ENCODE data around the gene SENP2.

DNA sequence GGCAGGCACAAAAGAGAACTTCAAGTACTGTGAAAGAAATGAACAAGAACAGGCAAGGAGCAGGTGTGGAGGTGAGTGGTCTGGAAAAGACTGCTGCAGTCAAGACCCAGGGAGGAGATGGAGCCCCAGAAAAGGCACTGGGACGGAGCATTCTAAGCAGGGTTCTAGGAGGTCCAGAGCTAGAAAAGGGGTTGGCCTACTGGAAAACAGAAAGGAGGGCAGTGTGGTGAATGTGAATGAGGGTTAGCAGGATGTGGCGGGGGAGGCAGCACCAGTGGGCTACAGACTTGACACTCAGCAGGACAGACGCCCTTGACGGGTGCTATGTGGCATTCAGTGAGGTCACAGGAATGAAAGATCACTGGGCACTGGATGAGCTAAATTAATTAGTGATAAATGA, 75.7 kb downstream of the SENP2 start:
- TF ChIP-seq, protein P1, sequence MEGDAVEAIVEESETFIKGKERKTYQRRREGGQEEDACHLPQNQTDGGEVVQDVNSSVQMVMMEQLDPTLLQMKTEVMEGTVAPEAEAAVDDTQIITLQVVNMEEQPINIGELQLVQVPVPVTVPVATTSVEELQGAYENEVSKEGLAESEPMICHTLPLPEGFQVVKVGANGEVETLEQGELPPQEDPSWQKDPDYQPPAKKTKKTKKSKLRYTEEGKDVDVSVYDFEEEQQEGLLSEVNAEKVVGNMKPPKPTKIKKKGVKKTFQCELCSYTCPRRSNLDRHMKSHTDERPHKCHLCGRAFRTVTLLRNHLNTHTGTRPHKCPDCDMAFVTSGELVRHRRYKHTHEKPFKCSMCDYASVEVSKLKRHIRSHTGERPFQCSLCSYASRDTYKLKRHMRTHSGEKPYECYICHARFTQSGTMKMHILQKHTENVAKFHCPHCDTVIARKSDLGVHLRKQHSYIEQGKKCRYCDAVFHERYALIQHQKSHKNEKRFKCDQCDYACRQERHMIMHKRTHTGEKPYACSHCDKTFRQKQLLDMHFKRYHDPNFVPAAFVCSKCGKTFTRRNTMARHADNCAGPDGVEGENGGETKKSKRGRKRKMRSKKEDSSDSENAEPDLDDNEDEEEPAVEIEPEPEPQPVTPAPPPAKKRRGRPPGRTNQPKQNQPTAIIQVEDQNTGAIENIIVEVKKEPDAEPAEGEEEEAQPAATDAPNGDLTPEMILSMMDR (IDR thresholded peaks at IDR 0.05), result no peak
- TF ChIP-seq POLR2AphosphoS5 (IDR thresholded peaks at IDR 0.05) (no peak), POLR2A (IDR thresholded peaks at IDR 0.05) (no peak)

Measured in breast epithelium (tissue), 3 donors.